T-helper 2 cell treated with Interferon-gamma antibody and Interleukin-4, amounts not matched to agents 5 μg/mL and 100 μg/mL, for 36 hours (primary cell): ENCODE results near the gene FARP1.

Source experiments
- DNase-seq: peaks from one replicate; pipeline ENCODE4 v3.0.0; 2021; ENCODE audit warnings: low spot score
- H3K27ac Mint-ChIP-seq: one replicate; pipeline ENCODE4 v1.8.0; 2021; ENCODE audit warnings: mild to moderate bottlenecking, mixed read lengths
- H3K27me3 Mint-ChIP-seq: one replicate; pipeline ENCODE4 v1.8.0; 2021; ENCODE audit warnings: low read depth, mixed read lengths
- H3K36me3 Mint-ChIP-seq: one replicate; pipeline ENCODE4 v1.8.0; 2021; ENCODE audit warnings: low read depth, mixed read lengths
- H3K4me1 Mint-ChIP-seq: one replicate; pipeline ENCODE4 v1.8.0; 2021; ENCODE audit warnings: low read depth, mixed read lengths
- H3K4me3 Mint-ChIP-seq: one replicate; pipeline ENCODE4 v1.8.0; 2022; ENCODE audit warnings: mild to moderate bottlenecking, moderate library complexity, mixed read lengths
- H3K9me3 Mint-ChIP-seq: one replicate; pipeline ENCODE4 v1.8.0; 2021; ENCODE audit warnings: mixed read lengths

FARP1 gene

GRCh38 chr13:98396071-98396710 lies 253.3 kb downstream of the FARP1 start:
- peaks cover 6% of the 10 kb centered on the region for H3K27me3 Mint-ChIP-seq
- H3K27ac Mint-ChIP-seq: no peak overlapping the region
- H3K9me3 Mint-ChIP-seq: no peaks in the 10 kb centered on the region
- H3K36me3 Mint-ChIP-seq: no peaks in the 10 kb centered on the region
- DNase-seq: no peak
- H3K4me3 Mint-ChIP-seq: no peak overlapping the region
- no peaks in the 10 kb centered on the region for H3K4me1 Mint-ChIP-seq

- Mint-ChIP-seq H3K4me1 (no peaks in the 10 kb centered on the region), H3K9me3 (no peaks in the 10 kb centered on the region), H3K27me3 (peaks cover 6% of the 10 kb centered on the region), H3K27ac (no peak overlapping the region), H3K36me3 (no peaks in the 10 kb centered on the region), H3K4me3 (no peak overlapping the region)
- DNase-seq: no peak
Measured at GRCh38 chr13:98397221-98397620, 254.3 kb downstream of the FARP1 start.

GRCh38 chr13:98397861-98398260 lies 255.0 kb downstream of the FARP1 start:
- Mint-ChIP-seq H3K4me1 (no peaks in the 10 kb centered on the region), H3K27ac (no peak overlapping the region), H3K36me3 (no peaks in the 10 kb centered on the region), H3K27me3 (peaks cover 6% of the 10 kb centered on the region), H3K4me3 (no peak overlapping the region), H3K9me3 (no peaks in the 10 kb centered on the region)
- no peak for DNase-seq

DNA sequence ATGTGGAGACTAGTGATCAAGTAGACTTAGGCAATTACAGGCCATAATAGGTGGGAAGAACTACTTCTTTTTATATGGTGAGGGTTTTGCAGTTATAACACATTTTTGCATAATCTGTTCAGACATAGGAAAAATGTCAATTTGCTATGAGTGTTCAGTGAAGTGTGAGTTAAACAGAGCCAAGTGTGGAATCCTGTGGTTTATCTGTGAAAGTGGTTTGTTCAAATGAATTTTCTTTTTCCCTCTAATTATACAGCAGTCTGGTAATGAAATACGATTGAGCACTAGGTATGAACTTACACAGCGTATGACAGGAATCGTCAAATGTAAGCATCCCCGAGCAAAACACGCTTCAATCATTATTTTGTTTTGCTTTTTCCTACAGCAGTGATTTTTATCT lies 255.7 kb downstream of the FARP1 start:
- Mint-ChIP-seq H3K4me1 (no peaks in the 10 kb centered on the region), H3K27ac (no peak overlapping the region), H3K9me3 (no peaks in the 10 kb centered on the region), H3K27me3 (peaks cover 6% of the 10 kb centered on the region), H3K4me3 (no peak overlapping the region), H3K36me3 (no peaks in the 10 kb centered on the region)
- DNase-seq: no peak

DNA sequence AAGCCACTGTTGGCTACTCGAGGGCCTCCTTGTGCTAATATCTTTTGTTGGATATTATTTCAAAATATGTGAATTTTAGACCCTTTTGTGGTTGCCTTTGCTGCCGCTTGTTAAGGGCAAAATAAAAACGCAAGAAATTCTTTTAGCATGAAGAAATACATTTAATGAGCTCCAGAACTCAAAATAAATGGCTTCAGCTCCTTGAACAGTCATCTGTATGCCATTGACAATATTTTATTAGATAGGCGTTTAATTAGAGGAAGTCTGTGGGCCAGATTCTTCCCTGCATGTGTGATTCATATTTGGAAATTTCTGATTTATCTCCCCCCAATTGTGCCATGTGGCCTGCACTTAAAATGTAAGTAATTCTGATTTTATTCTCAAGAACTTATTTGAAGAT lies 256.9 kb downstream of the FARP1 start:
- Mint-ChIP-seq H3K27me3 (peaks cover 11% of the 10 kb centered on the region), H3K9me3 (no peaks in the 10 kb centered on the region), H3K4me3 (no peak overlapping the region), H3K36me3 (no peaks in the 10 kb centered on the region), H3K27ac (no peak overlapping the region), H3K4me1 (no peaks in the 10 kb centered on the region)
- no peak for DNase-seq

GRCh38 chr13:98401934-98402333 lies 259.0 kb downstream of the FARP1 start:
- DNase-seq: no peak
- peaks cover 14% of the 10 kb centered on the region for H3K27me3 Mint-ChIP-seq
- H3K4me3 Mint-ChIP-seq: no peak overlapping the region
- H3K4me1 Mint-ChIP-seq: no peaks in the 10 kb centered on the region
- H3K27ac Mint-ChIP-seq: no peak overlapping the region
- no peaks in the 10 kb centered on the region for H3K36me3 Mint-ChIP-seq
- H3K9me3 Mint-ChIP-seq: no peaks in the 10 kb centered on the region

DNA sequence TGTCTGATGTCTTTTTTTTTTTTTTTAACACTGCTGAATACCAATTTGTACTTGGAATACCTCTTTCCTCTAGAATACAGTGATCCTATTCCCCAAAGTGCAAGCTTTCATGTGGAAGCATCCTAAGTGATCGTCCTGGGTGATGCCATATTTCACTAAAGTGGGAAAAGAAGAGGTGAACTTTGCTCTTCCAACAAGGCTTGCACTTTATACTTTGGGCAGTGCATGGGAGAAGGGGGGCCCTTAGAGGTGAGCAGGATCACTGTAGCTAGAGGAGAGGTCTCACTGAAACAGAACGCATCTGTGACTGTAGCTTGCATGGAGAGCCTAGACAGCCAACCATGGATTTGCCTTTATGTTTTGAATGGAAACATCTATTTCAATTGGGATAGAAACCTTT lies 260.2 kb downstream of the FARP1 start:
- Mint-ChIP-seq H3K9me3 (no peaks in the 10 kb centered on the region), H3K36me3 (no peaks in the 10 kb centered on the region), H3K4me3 (no peak overlapping the region), H3K4me1 (no peaks in the 10 kb centered on the region), H3K27me3 (peaks cover 10% of the 10 kb centered on the region), H3K27ac (no peak overlapping the region)
- no peak for DNase-seq

- no peaks in the 10 kb centered on the region for H3K9me3 Mint-ChIP-seq
- DNase-seq: no peak
- no peaks in the 10 kb centered on the region for H3K36me3 Mint-ChIP-seq
- H3K27me3 Mint-ChIP-seq: peaks cover 7% of the 10 kb centered on the region
- no peaks in the 10 kb centered on the region for H3K4me1 Mint-ChIP-seq
- no peak overlapping the region for H3K27ac Mint-ChIP-seq
- no peak overlapping the region for H3K4me3 Mint-ChIP-seq
Measured at GRCh38 chr13:98405107-98405571, 262.2 kb downstream of the FARP1 start.

DNA sequence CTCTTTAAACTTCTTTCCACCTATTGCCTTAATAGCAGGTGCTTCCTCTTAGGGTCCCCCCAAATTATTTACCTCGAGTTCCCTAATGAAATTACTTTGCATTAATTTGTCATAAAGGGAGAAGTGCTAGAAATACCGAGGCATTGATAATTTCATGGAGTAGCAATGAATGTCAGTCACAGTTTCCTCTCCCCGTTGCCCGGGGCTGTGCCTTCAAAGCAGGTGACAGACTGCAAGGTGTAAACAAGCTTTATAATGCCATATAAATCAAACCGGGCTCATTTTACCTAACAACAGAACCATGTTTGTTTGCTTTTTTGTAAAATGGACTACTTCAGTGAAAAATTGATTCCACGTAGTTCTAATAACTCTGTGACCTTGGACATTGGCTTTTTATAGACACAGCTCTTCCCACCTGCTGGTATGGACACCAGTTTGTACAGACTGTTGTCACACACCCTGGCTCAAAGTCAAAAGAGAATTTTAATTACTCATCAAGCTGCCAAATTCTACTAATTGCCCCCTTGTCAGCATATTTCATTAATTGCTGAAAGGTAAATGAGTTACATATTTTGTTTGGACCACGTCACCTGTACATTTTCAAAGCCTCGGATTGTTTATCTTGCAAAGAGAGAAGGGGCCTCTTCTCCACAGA lies 262.9 kb downstream of the FARP1 start:
- no peaks in the 10 kb centered on the region for H3K36me3 Mint-ChIP-seq
- no peaks in the 10 kb centered on the region for H3K4me1 Mint-ChIP-seq
- no peaks in the 10 kb centered on the region for H3K9me3 Mint-ChIP-seq
- no peak overlapping the region for H3K4me3 Mint-ChIP-seq
- no peak for DNase-seq
- H3K27ac Mint-ChIP-seq: no peak overlapping the region
- peaks cover 7% of the 10 kb centered on the region for H3K27me3 Mint-ChIP-seq

- no peak overlapping the region for H3K4me3 Mint-ChIP-seq
- no peak overlapping the region for H3K27ac Mint-ChIP-seq
- peaks cover 11% of the 10 kb centered on the region for H3K27me3 Mint-ChIP-seq
- no peaks in the 10 kb centered on the region for H3K9me3 Mint-ChIP-seq
- no peaks in the 10 kb centered on the region for H3K4me1 Mint-ChIP-seq
- no peak for DNase-seq
- H3K36me3 Mint-ChIP-seq: no peaks in the 10 kb centered on the region
Measured at GRCh38 chr13:98406427-98406826, 263.5 kb downstream of the FARP1 start.

- H3K27me3 Mint-ChIP-seq: peaks cover 15% of the 10 kb centered on the region
- no peak for DNase-seq
- H3K36me3 Mint-ChIP-seq: no peaks in the 10 kb centered on the region
- H3K4me1 Mint-ChIP-seq: peaks cover 3% of the 10 kb centered on the region
- H3K27ac Mint-ChIP-seq: no peak overlapping the region
- no peak overlapping the region for H3K4me3 Mint-ChIP-seq
- no peaks in the 10 kb centered on the region for H3K9me3 Mint-ChIP-seq
Measured at GRCh38 chr13:98406971-98407370, 264.1 kb downstream of the FARP1 start.

- Mint-ChIP-seq H3K36me3 (no peaks in the 10 kb centered on the region), H3K27me3 (peaks cover 17% of the 10 kb centered on the region), H3K27ac (no peak overlapping the region), H3K4me1 (peaks cover 5% of the 10 kb centered on the region), H3K4me3 (no peak overlapping the region), H3K9me3 (no peaks in the 10 kb centered on the region)
- no peak for DNase-seq
Measured at GRCh38 chr13:98407575-98407974, 264.7 kb downstream of the FARP1 start.

- no peak overlapping the region for H3K4me3 Mint-ChIP-seq
- DNase-seq: no peak
- no peak overlapping the region for H3K27ac Mint-ChIP-seq
- H3K4me1 Mint-ChIP-seq: peaks cover 5% of the 10 kb centered on the region
- H3K27me3 Mint-ChIP-seq: peaks cover 15% of the 10 kb centered on the region
- H3K36me3 Mint-ChIP-seq: no peaks in the 10 kb centered on the region
- H3K9me3 Mint-ChIP-seq: no peaks in the 10 kb centered on the region
Measured at GRCh38 chr13:98409281-98409680, 266.4 kb downstream of the FARP1 start.

DNA sequence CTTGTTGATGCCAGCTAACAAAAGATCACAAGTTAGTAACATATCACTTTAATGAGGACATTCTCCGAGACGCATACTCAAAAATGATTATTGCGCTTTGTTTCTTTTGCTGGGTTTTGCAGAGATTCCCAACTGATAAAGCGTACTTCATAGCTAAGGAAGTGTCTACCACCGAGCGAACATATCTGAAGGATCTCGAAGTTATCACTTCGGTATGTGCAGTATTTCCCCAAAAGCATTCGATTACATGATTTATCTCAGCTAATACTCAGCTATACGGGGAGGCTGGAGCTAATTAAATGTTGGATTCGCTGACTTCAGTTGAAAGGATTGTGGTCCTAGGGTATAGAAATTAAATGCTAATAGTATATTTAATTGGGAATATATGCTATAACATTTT lies 267.7 kb downstream of the FARP1 start:
- Mint-ChIP-seq H3K9me3 (no peaks in the 10 kb centered on the region), H3K27me3 (peaks cover 9% of the 10 kb centered on the region), H3K27ac (no peak overlapping the region), H3K4me3 (no peak overlapping the region), H3K4me1 (peaks cover 5% of the 10 kb centered on the region), H3K36me3 (no peaks in the 10 kb centered on the region)
- no peak for DNase-seq

DNA sequence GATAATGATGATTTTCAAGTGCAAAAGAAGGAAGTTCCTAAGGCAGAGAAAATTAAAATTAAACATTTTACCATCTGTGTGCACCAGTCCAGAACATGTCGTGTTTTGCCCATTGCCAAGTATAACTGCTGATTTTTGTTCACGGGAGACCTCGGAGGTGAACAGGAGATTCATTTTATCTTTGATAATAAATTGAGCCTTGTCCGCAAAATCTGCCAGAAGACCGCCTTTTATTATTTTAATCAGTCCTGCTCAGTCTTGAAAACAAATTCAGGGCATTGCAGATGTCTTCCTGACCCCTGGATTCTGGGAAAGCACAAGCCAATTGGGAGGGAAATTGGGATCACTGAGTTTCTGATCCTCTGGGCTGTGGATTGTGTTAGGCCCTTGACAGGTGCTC lies 268.1 kb downstream of the FARP1 start:
- H3K27me3 Mint-ChIP-seq: peaks cover 9% of the 10 kb centered on the region
- H3K36me3 Mint-ChIP-seq: no peaks in the 10 kb centered on the region
- peaks cover 5% of the 10 kb centered on the region for H3K4me1 Mint-ChIP-seq
- DNase-seq: no peak
- no peak overlapping the region for H3K4me3 Mint-ChIP-seq
- no peak overlapping the region for H3K27ac Mint-ChIP-seq
- no peaks in the 10 kb centered on the region for H3K9me3 Mint-ChIP-seq
